Gastroesophageal sphincter (tissue), 4 donors: ENCODE data around the gene LDLRAD3. TPM values are rescaled to one million over a fixed set of nuclear protein-coding genes. Genes with fewer than 3 reads are reported as not detected.
A peak's percentile ranks its signal among the peaks of the same experiment; 100 is the strongest.

Experiments used
- ATAC-seq: fragments of 150-250 bp; one replicate; pipeline ENCODE4 v1.9.1; 2016; ENCODE audit warnings: mild to moderate bottlenecking, moderate library complexity
- H3K27ac ChIP-seq, 4 donors: fragments of 200-600 bp; sonication (generic) in 3 of 4; 1 replicate in 3 of 4; 2 replicates in 1 of 4; pipeline ENCODE4 v1.5.1; 2016 to 2019
- H3K27me3 ChIP-seq: fragments of 200-600 bp; sonication (generic); one replicate; pipeline ENCODE4 v1.5.1; 2019
- H3K36me3 ChIP-seq, 2 donors: fragments of 200-600 bp; sonication (generic); one replicate each; pipeline ENCODE4 v1.5.1; 2019; ENCODE audit warnings: control low read depth in 1 of 2
- H3K4me1 ChIP-seq, 3 donors: fragments of 200-600 bp; sonication (generic); 1 replicate in 2 of 3; 2 replicates in 1 of 3; pipeline ENCODE4 v1.5.1; 2016 to 2019; ENCODE audit warnings: control low read depth in 2 of 3
- H3K4me3 ChIP-seq, 2 donors: fragments of 200-600 bp; sonication (generic); one replicate each; pipeline ENCODE4 v1.5.1; 2019; ENCODE audit warnings: mild to moderate bottlenecking in 1 of 2, moderate library complexity in 1 of 2
- H3K9me3 ChIP-seq, 3 donors: fragments of 200-600 bp; sonication (generic); one replicate each; pipeline ENCODE4 v1.5.1; 2017 to 2019; ENCODE audit warnings: control low read depth in 2 of 3
- EP300 ChIP-seq: sonication (generic); formaldehyde crosslinking; IDR thresholded peaks from one replicate; pipeline ENCODE4 v1.6.1; 2017; ENCODE audit warnings: antibody characterized with exemption, mild to moderate bottlenecking
- POLR2A ChIP-seq, 2 donors: fragments of 450-650 bp; IDR thresholded peaks; one replicate each; pipeline ENCODE4 v1.6.1; 2017; ENCODE audit warnings: antibody characterized with exemption in 2 of 2, mild to moderate bottlenecking in 2 of 2, moderate library complexity in 1 of 2
- POLR2AphosphoS5 ChIP-seq: sonication (generic); formaldehyde crosslinking; IDR thresholded peaks from one replicate; pipeline ENCODE4 v1.6.1; 2017; ENCODE audit warnings: antibody characterized with exemption
- WGBS, 2 donors: methylation state at CpG; one replicate each; pipeline ENCODE4 v1.1.5; 2018; ENCODE audit warnings: low coverage in 1 of 2; 5-methylcytosine and 5-hydroxymethylcytosine counted together
- total RNA-seq, 4 donors: library from RNA; depleted of rRNA; stranded (reverse); fragments of >200 nt; gene quantifications; one replicate each; pipeline ENCODE4 v1.1.0, GENCODE V29; 2016
- TF ChIP-seq, protein P1 (sequence below), 4 experiments: fragments of 200-600 bp in 2 of 4; fragments of 450-650 bp in 2 of 4; sonication (generic) in 1 of 4; IDR thresholded peaks; one replicate each; pipeline ENCODE4 v1.5.1; 2017 to 2019; ENCODE audit warnings: antibody characterized with exemption in 4 of 4, mild to moderate bottlenecking in 2 of 4, moderate library complexity in 2 of 4

LDLRAD3 gene
- total RNA-seq, 4 donors from 2014 or later, result 4.0 to 8.9 (median 7.2) TPM

DNA sequence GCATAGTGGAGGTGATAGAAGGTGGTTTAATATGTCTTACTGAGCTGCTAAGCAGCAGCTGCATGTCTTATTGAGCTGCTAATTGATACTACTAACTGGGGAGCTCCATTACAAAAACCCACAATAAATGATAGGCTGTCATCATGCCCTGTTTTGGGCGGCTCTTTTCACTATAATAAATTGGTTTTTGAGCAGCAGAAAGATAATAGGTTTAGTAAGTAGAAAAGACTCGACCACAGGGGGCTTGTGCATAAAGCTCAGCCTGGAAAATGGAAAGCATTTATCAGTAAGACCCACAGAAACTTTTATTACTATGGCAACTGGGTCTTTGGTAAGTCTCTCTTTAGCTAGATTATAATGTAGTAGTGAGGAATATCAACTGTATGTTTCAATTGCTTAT is 117.6 kb downstream of the LDLRAD3 start:
- Histone ChIP-seq H3K27me3 (no peaks in the 10 kb centered on the region), H3K4me1 (no peaks in the 10 kb centered on the region), H3K36me3 (no peaks in the 10 kb centered on the region), H3K4me3 (no peak overlapping the region), H3K27ac (no peak overlapping the region), H3K9me3 (peaks cover 0 to 17% (median 0%) of the 10 kb centered on the region in 3 donors)
- WGBS, 2 donors, result 63 to 82% methylated on average over 2 of the region's 2 CpGs
- TF ChIP-seq POLR2A (IDR thresholded peaks at IDR 0.05), result no peak
- TF ChIP-seq POLR2AphosphoS5, result no peak
- no peak for TF ChIP-seq EP300
- TF ChIP-seq, protein P1, sequence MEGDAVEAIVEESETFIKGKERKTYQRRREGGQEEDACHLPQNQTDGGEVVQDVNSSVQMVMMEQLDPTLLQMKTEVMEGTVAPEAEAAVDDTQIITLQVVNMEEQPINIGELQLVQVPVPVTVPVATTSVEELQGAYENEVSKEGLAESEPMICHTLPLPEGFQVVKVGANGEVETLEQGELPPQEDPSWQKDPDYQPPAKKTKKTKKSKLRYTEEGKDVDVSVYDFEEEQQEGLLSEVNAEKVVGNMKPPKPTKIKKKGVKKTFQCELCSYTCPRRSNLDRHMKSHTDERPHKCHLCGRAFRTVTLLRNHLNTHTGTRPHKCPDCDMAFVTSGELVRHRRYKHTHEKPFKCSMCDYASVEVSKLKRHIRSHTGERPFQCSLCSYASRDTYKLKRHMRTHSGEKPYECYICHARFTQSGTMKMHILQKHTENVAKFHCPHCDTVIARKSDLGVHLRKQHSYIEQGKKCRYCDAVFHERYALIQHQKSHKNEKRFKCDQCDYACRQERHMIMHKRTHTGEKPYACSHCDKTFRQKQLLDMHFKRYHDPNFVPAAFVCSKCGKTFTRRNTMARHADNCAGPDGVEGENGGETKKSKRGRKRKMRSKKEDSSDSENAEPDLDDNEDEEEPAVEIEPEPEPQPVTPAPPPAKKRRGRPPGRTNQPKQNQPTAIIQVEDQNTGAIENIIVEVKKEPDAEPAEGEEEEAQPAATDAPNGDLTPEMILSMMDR (IDR thresholded peaks at IDR 0.05), result no peak
- no peak for ATAC-seq

DNA sequence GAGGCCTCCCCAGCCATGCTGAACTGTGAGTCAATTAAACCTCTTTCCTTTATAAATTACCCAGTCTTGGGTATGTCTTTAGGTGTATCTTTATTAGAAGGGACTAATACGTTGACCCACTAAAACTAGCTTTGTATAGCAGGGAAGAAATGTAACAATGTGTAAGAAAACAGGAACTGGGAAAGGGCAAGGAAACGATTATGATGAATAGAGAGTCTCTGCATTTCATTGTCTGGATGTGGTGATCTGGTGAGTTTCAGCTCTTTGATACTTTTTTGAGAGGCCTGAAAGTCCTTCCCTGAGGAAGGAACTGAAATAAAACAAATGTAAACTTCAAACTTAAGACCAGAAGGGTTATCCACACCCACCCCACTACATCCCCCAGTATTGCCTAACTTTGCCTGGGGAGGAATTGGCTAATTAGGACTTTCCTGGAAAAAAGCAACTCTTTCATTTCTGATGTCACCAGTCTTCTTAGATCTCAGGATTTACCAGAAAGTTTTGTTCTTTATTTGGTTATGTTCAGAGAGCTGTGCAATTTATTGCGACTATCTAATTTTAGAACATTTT is 119.0 kb downstream of the LDLRAD3 start:
- H3K4me3 ChIP-seq, result no peak overlapping the region
- H3K36me3 ChIP-seq, result no peaks in the 10 kb centered on the region
- no peak overlapping the region for H3K27ac ChIP-seq
- 51 to 72% methylated on average over 3 of the region's 3 CpGs for WGBS, 2 donors
- H3K27me3 ChIP-seq, result no peaks in the 10 kb centered on the region
- ATAC-seq, result peak; percentile 39
- H3K9me3 ChIP-seq, result peaks cover 0 to 25% (median 0%) of the 10 kb centered on the region in 3 donors
- no peaks in the 10 kb centered on the region for H3K4me1 ChIP-seq
- TF ChIP-seq POLR2A (IDR thresholded peaks at IDR 0.05) (no peak), POLR2AphosphoS5 (peak; percentile 12), EP300 (no peak)
- TF ChIP-seq, protein P1 (IDR thresholded peaks at IDR 0.05), result no peak

DNA sequence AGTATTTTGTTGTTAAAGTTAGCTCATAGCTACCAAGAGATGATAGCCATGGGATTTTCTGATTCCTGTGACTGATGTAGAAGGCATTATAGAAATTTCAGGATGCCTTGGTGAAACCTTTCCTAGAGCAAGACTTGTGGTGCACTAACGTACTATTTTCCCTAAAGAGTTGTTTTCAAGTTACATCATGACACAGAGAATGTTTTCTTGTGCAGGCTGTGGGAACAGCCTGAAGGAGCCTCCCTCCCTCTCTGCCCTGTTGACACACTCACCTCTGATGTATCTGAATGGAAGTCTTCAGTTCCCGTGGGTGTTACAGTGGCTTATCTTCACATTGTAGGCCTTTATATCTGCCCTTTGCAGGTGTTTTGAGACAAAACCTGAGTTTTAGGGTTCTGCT is 121.6 kb downstream of the LDLRAD3 start:
- 95% methylated on average over 2 of the region's 2 CpGs; no CpG with 5 or more reads in 1 of the 2 donors for WGBS, 2 donors
- Histone ChIP-seq H3K27me3 (no peaks in the 10 kb centered on the region), H3K27ac (no peak overlapping the region), H3K36me3 (no peaks in the 10 kb centered on the region), H3K9me3 (peaks cover 0 to 17% (median 0%) of the 10 kb centered on the region in 3 donors), H3K4me1 (no peaks in the 10 kb centered on the region), H3K4me3 (no peak overlapping the region)
- no peak for TF ChIP-seq POLR2AphosphoS5
- TF ChIP-seq, protein P1 (IDR thresholded peaks at IDR 0.05), result no peak
- no peak for TF ChIP-seq EP300
- TF ChIP-seq POLR2A (IDR thresholded peaks at IDR 0.05), result no peak
- ATAC-seq, result no peak

DNA sequence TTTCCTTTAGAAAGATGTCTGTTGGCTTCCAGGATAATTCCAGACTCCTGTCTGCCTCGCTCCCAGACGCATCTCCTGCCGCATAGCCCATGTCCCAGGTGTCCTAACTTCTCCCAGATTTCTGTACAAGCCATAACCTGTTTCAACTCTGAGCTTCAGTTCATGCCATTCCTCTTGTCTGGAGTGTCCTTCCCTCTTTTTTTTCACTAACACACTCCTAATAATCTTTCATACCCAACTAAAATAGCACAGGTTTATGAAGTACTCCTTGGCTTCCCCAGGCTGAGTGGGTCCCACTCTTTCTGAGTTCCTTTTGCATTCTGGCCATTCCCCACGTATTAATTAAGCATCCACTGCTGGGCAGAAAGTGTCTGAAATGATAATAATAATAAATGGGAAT is 123.0 kb downstream of the LDLRAD3 start:
- no peak overlapping the region for H3K27ac ChIP-seq
- TF ChIP-seq POLR2AphosphoS5 (no peak), POLR2A (IDR thresholded peaks at IDR 0.05) (no peak), EP300 (no peak)
- TF ChIP-seq, protein P1 (IDR thresholded peaks at IDR 0.05), result no peak
- no peaks in the 10 kb centered on the region for H3K4me1 ChIP-seq
- H3K27me3 ChIP-seq, result no peaks in the 10 kb centered on the region
- no peak for ATAC-seq
- peaks cover 0 to 17% (median 0%) of the 10 kb centered on the region in 3 donors for H3K9me3 ChIP-seq
- H3K36me3 ChIP-seq, result no peaks in the 10 kb centered on the region
- 97 to 100% methylated on average over 4 of the region's 4 CpGs for WGBS, 2 donors
- H3K4me3 ChIP-seq, result no peak overlapping the region

DNA sequence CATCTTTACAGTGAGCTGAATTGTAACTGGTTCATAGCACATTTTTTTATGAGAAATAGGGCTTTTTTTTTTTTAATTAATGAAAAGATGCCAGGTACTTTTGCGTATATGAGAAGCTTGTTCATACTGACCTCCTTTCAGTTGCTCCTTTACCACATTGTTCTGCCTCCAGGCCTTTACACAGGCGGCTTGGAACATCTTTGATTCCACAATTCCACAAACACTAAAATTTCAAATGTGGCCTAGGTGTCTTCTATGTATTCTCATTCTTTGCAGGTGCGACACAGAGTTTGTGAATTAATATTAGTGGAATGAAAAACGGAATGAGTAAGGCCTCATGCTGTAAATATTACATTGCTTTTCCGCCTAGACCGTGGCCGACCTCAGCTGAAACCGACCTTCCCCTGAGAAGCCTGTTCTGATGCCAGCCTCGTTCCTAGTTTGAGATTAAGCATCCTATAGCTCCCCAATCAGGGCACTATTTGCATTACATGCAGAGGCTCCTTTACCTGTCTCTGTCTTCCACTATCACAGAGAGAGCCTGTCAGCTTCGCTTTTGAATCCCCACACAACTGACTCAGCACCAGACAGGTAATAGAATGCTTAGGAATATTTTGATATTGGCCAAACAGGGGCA is 125.8 kb downstream of the LDLRAD3 start:
- TF ChIP-seq POLR2A (IDR thresholded peaks at IDR 0.05) (no peak), POLR2AphosphoS5 (no peak), EP300 (no peak)
- TF ChIP-seq, protein P1 (IDR thresholded peaks at IDR 0.05), result no peak
- Histone ChIP-seq H3K4me3 (no peak overlapping the region), H3K27me3 (no peaks in the 10 kb centered on the region), H3K9me3 (peaks cover 0 to 17% (median 0%) of the 10 kb centered on the region in 3 donors), H3K36me3 (no peaks in the 10 kb centered on the region), H3K27ac (no peak overlapping the region), H3K4me1 (peaks cover 0 to 18% (median 3%) of the 10 kb centered on the region in 3 donors)
- whole genome bisulfite sequencing, 2 donors, result 79 to 88% methylated on average over 10 of the region's 10 CpGs
- ATAC-seq, result no peak
